HUES48 (cell line): ENCODE results near the gene GPC5.

Experiments
- H3K27ac ChIP-seq: one replicate; pipeline ENCODE4 v1.7.0; 2013; ENCODE audit warnings: low read depth, low read length, inconsistent platforms
- H3K27me3 ChIP-seq: 2 replicates; pipeline ENCODE4 v1.6.1; 2013; ENCODE audit warnings: mild to moderate bottlenecking, low read length; ENCODE audit not compliant: control insufficient read depth, insufficient read depth
- H3K36me3 ChIP-seq: 2 replicates; pipeline ENCODE4 v1.6.1; 2013; ENCODE audit warnings: low read length; ENCODE audit not compliant: control insufficient read depth, insufficient read depth
- H3K4me1 ChIP-seq: 2 replicates; pipeline ENCODE4 v1.6.1; 2013; ENCODE audit warnings: mild to moderate bottlenecking, low read length; ENCODE audit not compliant: control insufficient read depth, insufficient read depth
- H3K4me3 ChIP-seq: 2 replicates; pipeline ENCODE4 v1.5.1; 2013; ENCODE audit warnings: mild to moderate bottlenecking, low read depth, low read length
- H3K9ac ChIP-seq: 2 replicates; pipeline ENCODE4 v1.6.1; 2013; ENCODE audit warnings: mild to moderate bottlenecking, low read depth, low read length, moderate library complexity
- H3K9me3 ChIP-seq: 2 replicates; pipeline ENCODE4 v1.6.1; 2013; ENCODE audit warnings: low read length; ENCODE audit not compliant: control insufficient read depth, insufficient read depth

The GPC5 gene

GRCh38 chr13:92150606-92151005 lies 752.2 kb downstream of the GPC5 start:
- H3K4me3 ChIP-seq: no peak overlapping the region
- H3K27ac ChIP-seq: no peak overlapping the region
- H3K4me1 ChIP-seq: no peaks in the 10 kb centered on the region
- H3K36me3 ChIP-seq: no peaks in the 10 kb centered on the region
- no peaks in the 10 kb centered on the region for H3K27me3 ChIP-seq
- no peaks in the 10 kb centered on the region for H3K9me3 ChIP-seq
- no peak overlapping the region for H3K9ac ChIP-seq

- Histone ChIP-seq H3K9me3 (no peaks in the 10 kb centered on the region), H3K27me3 (no peaks in the 10 kb centered on the region), H3K4me1 (no peaks in the 10 kb centered on the region), H3K4me3 (no peak overlapping the region), H3K36me3 (no peaks in the 10 kb centered on the region), H3K9ac (no peak overlapping the region), H3K27ac (no peak overlapping the region)
Observed at GRCh38 chr13:92158346-92158745, 759.9 kb downstream of the GPC5 start.

GRCh38 chr13:92164822-92165221 lies 766.4 kb downstream of the GPC5 start:
- no peaks in the 10 kb centered on the region for H3K9me3 ChIP-seq
- H3K27me3 ChIP-seq: no peaks in the 10 kb centered on the region
- H3K9ac ChIP-seq: no peak overlapping the region
- H3K36me3 ChIP-seq: no peaks in the 10 kb centered on the region
- H3K4me1 ChIP-seq: no peaks in the 10 kb centered on the region
- no peak overlapping the region for H3K27ac ChIP-seq
- H3K4me3 ChIP-seq: no peak overlapping the region

GRCh38 chr13:92172191-92172590 lies 773.8 kb downstream of the GPC5 start:
- H3K4me1 ChIP-seq: no peaks in the 10 kb centered on the region
- no peak overlapping the region for H3K27ac ChIP-seq
- no peak overlapping the region for H3K9ac ChIP-seq
- no peaks in the 10 kb centered on the region for H3K36me3 ChIP-seq
- H3K27me3 ChIP-seq: no peaks in the 10 kb centered on the region
- no peak overlapping the region for H3K4me3 ChIP-seq
- no peaks in the 10 kb centered on the region for H3K9me3 ChIP-seq

GRCh38 chr13:92173254-92173653 lies 774.8 kb downstream of the GPC5 start:
- Histone ChIP-seq H3K36me3 (no peaks in the 10 kb centered on the region), H3K9me3 (no peaks in the 10 kb centered on the region), H3K27me3 (no peaks in the 10 kb centered on the region), H3K9ac (no peak overlapping the region), H3K4me3 (no peak overlapping the region), H3K4me1 (no peaks in the 10 kb centered on the region), H3K27ac (no peak overlapping the region)

GRCh38 chr13:92175330-92175729 lies 776.9 kb downstream of the GPC5 start:
- H3K9me3 ChIP-seq: no peaks in the 10 kb centered on the region
- H3K36me3 ChIP-seq: no peaks in the 10 kb centered on the region
- no peak overlapping the region for H3K9ac ChIP-seq
- H3K4me1 ChIP-seq: no peaks in the 10 kb centered on the region
- H3K4me3 ChIP-seq: no peak overlapping the region
- H3K27ac ChIP-seq: no peak overlapping the region
- H3K27me3 ChIP-seq: no peaks in the 10 kb centered on the region

- Histone ChIP-seq H3K9ac (no peak overlapping the region), H3K36me3 (no peaks in the 10 kb centered on the region), H3K4me1 (no peaks in the 10 kb centered on the region), H3K4me3 (no peak overlapping the region), H3K27ac (no peak overlapping the region), H3K27me3 (no peaks in the 10 kb centered on the region), H3K9me3 (no peaks in the 10 kb centered on the region)
Observed at GRCh38 chr13:92177966-92178365, 779.5 kb downstream of the GPC5 start.

GRCh38 chr13:92179223-92179622 lies 780.8 kb downstream of the GPC5 start:
- Histone ChIP-seq H3K4me1 (no peaks in the 10 kb centered on the region), H3K27me3 (no peaks in the 10 kb centered on the region), H3K27ac (no peak overlapping the region), H3K9me3 (no peaks in the 10 kb centered on the region), H3K9ac (no peak overlapping the region), H3K4me3 (no peak overlapping the region), H3K36me3 (no peaks in the 10 kb centered on the region)

- Histone ChIP-seq H3K27ac (no peak overlapping the region), H3K9me3 (peaks cover 8% of the 10 kb centered on the region; the same call in 1 of the 2 replicates)
Observed at GRCh38 chr13:92187378-92187989, 789.1 kb downstream of the GPC5 start.

GRCh38 chr13:92188574-92188973 lies 790.2 kb downstream of the GPC5 start:
- no peak overlapping the region for H3K4me3 ChIP-seq
- H3K9me3 ChIP-seq: peaks cover 8% of the 10 kb centered on the region; the same call in 1 of the 2 replicates
- H3K27me3 ChIP-seq: no peaks in the 10 kb centered on the region
- H3K36me3 ChIP-seq: no peaks in the 10 kb centered on the region
- H3K9ac ChIP-seq: no peak overlapping the region
- H3K27ac ChIP-seq: no peak overlapping the region
- H3K4me1 ChIP-seq: no peaks in the 10 kb centered on the region

More at GRCh38 chr13:92187378-92187989, 789.1 kb downstream of the GPC5 start:
- Histone ChIP-seq H3K27me3 (no peaks in the 10 kb centered on the region), H3K36me3 (no peaks in the 10 kb centered on the region), H3K4me3 (no peak overlapping the region), H3K4me1 (no peaks in the 10 kb centered on the region), H3K9ac (no peak overlapping the region)

GRCh38 chr13:92196591-92197256 lies 798.3 kb downstream of the GPC5 start:
- Histone ChIP-seq H3K4me3 (no peak overlapping the region), H3K36me3 (no peaks in the 10 kb centered on the region), H3K9ac (no peak overlapping the region)

More at GRCh38 chr13:92196591-92197256, 798.3 kb downstream of the GPC5 start:
- H3K4me1 ChIP-seq: no peaks in the 10 kb centered on the region
- no peaks in the 10 kb centered on the region for H3K27me3 ChIP-seq
- no peaks in the 10 kb centered on the region for H3K9me3 ChIP-seq
- H3K27ac ChIP-seq: no peak overlapping the region
